NCI-H187 (cell line): ENCODE results near the gene SLC25A41.
"Not testable (repeated sequence)": the region's sequence is repeated elsewhere in the genome, so short reads cannot be mapped to it uniquely, and the experiment has no call there.

Experiments
- DNase-seq, 2 experiments: peaks; one replicate each; lab custom pipeline; 2025; lab: John Stamatoyannopoulos, UW

SLC25A41 gene

DNA sequence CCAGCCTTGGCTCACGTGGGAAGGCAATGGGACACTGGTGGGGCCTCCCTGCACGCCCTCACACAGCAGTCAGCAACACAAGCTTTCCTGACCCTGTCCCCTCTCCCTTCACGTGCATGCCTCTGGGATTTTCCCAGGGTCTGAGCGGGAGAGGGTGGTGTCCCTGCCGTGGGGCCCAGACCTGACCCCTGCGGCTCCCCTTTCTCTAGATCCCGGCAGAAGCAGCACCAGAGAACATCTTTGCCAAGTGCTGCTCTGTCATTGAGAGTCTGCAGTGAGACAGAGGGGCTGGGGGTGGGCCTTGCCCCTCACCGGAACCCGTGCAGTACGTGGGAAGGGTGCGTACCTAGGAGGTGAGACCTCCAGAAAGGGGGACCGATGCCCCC is 21.5 kb downstream of the SLC25A41 start:
- no peak for DNase-seq

DNA sequence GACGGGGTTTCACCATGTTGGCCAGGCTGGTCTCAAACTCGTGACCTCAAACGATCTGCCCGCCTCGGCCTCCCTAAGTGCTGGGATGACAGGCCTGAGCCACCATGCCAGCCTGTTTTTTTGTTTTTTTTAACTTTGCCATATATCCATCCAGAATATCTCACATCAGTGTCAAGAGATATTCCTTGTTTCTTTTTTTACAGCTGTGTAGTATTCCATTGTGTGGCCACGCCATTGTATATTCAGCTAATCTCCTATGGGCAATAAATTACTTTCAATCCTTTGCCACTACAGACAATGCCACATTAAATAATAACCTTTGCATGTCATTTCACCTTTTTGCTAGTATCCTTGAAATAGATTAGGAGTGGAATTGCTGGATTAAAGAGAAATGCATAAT is 24.2 kb downstream of the SLC25A41 start:
- DNase-seq: no peak

DNA sequence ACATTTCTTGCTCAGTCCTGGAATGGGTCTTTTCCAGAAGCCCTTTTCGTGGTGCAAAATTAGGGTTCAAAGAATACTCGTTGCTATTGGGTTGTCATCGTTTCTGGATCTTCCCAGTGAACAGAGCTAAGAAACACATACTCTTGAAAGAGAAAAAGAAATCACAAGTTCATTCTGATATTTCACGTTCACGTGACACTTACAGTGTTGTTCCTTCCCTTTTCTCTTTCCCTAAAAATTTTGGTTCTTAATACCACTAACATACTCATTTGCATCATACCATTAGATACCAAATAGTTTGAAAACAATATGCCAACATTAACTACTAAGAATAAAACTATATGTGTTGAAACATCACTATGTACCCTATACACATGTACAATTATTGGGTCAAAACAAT is 27.2 kb downstream of the SLC25A41 start:
- DNase-seq: no peak

DNA sequence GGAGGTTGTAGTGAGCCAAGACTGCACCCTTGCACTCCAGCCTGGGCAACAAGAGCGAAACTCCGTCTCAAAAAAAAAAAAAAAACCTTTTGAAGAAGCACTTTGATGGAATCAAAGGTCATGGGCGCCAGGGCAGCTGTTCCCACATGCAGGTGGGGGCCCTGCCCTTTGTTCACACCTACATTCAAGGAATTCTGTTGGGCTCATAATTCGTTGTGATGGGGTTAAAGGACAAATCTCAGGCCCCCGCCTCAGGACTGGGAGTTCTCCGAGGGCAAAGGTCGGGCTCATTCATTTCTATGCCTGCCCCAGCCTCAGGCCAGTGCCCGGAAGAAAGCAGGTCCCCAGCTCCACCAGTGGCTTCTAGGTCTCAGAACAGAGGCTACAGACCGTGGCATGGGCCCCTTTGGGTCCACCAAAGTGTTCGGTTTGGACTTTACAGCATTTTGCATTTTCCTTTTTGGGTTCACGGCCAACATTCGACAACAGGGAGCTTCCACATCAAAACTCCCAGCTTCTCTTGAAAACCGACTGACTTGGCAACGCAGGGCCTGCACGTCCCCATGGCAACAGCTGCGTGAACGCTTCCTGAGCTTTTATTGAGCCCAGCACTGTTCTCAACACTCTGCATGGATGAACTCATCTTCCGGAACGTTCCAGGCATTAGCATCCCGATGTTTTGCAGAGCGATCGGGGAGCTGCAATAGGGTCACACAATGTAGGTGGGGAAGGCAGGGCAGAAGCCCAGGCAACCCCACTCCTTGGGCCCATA is 30.5 kb downstream of the SLC25A41 start:
- DNase-seq: no peak

DNA sequence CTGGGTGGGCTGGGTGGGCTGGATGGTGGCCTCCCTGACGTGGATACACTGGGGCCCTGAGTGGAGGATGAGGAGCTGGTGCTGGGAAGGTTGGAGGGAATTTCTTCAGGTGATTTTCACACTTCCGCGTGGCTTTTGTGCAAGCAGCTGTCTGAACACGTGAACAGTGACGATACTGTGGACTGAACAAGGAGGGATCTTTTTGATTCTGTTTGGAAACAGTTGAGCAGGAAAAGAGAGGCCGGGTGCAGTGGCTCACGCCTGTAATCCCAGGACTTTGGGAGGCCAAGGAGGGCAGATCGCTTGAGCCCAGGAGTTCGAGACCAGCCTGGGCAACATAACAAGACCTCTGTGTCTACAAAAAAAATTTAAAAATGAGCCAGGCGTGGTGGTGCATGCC is 31.5 kb downstream of the SLC25A41 start:
- no peak for DNase-seq

DNA sequence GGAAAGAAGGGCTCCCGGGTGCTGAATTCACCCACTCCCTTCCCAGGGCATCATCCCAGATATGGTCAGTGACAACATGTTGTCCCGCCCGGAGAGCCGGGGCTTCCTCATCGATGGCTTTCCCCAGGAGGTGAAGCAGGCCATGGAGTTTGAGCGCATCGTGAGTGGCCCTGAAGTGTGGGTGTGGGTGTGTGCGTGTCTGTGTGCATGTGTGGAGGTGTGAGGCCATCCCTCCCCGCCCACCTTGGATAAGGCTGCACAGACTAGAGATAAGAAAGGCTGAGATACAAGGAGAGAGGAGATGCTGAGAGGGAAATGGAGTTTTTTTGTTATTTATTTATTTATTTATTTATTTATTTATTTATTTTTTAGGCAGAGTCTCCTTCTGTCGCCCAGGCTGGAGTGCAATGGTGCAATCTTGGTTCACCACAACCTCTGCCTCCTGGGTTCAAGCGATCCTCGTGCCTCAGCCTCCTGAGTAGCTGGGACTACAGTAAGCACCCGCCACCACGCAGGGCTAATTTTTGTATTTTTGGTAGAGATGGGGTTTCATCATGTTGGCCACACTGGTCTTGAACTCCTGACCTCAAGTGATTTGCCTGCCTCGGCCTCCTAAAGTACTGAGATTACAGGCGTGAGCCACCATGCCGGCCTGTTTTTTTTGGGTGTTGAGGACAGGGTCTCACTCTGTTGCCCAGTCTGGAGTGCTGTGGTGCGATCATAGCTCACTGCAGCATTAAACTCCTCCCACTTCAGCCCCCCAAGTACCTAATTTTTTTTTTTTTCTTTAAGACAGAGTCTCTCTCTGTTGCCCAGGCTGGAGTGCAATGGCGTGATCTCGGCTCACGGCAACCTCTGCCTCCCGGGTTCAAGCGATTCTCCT is 33.3 kb downstream of the SLC25A41 start:
- DNase-seq: not testable (repeated sequence)

DNA sequence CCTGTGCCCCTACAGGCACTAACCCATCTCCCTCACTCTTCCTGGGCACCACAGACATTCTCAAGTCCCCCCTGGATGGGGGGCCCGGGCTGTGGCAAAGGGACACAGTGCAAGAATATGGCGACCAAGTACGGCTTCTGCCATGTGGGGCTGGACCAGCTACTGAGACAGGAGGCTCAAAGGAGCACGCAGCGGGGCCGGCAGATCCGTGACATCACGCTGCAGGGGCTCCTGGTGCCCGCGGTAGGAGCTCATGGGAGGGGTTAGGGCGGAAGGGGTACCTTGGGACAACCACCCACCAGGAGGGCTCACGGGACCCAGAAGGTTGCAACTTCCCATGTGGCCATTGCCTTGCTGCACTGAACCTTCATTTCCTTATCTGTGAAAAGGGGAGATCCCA is 37.3 kb downstream of the SLC25A41 start:
- DNase-seq: no peak

DNA sequence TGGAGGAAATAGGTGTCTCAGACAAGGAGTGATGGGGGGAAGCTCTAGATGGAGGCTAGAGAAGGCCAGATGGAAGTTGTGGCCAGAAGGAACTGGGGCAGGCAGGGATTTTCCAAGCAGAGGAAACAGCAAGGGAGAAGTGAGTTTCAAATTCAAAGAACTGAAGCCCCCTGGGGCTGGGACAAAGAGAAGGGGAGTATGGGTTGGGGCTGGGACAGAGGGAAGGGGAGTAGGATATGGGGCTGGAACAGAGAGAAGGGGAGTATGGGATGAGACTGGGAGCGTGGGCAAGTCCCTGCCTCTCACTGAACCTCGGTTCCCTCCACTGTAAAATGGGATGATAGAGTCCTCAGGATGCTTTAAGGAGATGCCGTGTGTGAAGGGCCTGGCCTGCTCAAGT is 38.7 kb downstream of the SLC25A41 start:
- DNase-seq: no peak

DNA sequence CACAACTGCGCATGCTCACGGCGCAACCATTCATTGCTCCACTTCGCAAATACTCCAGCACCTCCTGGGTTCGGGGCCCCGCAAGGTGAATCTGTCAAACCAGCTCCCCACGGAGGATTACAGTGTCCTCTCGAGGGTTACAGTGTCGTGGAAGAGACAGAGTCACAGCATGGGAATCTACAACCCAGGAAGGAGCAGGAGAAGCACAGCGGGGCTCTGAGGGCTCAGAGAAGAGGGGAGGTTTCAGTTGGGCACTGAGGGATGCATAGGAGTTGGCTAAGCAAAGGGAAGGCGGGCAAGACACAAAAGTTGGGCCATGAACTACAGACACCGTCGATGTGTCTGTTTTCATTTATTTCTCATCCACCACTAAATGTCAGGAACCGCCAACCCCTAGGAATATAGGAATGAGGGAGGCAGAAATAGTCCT is 39.6 kb downstream of the SLC25A41 start:
- DNase-seq: peak in 1 of 2 experiments; percentile 26

DNA sequence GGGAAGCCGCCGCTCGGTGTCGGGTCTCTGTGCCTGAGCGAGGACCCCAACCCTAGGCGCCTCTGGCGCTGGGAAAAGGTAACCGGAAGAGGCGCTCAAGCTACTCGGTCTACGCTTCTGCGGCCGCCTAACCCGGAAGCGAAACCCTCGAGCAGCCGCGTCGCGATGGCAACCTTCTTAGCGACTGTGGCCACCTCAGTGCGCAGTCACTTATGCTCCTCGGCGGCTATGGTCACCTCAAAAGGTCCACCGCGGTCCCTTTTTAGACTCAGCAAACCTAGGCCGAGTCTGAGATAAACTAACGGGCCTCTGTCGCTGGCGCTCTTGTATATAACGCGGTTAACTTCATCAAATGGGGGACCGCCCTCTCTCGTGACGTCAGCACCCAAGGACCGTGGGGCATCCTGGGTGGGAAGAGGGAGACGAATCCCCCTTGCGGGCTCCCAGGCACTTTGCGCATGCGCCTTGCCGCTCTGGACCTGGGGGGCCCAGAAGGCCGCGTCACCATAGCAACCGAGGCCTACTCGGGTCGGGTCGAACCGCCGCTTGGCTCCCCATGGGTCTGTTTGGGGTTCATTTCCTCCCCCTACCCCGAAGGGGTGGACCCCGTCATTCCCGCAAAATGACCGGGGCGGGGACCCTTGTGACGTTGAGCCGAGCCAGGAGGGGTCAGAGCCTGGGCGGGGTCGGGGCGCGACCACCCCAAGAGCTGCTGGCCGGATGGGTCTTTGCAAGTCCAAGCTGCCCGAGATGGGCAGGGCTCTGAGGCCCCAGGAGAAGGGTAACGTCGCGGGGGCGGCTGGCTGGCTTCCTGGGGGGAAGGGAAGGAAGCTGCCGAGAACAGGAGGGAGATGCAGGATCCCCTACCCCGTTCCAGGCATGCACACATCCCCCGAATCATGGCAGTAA is 40.2 kb downstream of the SLC25A41 start, which contains the start of gene GTF2F1:
GTF2F1 (minus strand) TSS at position 91 of the 909 bp plus-strand sequence. CDS start 169 bp downstream, outside the sequence.
- peak; percentile 58 to 77 for DNase-seq

DNA sequence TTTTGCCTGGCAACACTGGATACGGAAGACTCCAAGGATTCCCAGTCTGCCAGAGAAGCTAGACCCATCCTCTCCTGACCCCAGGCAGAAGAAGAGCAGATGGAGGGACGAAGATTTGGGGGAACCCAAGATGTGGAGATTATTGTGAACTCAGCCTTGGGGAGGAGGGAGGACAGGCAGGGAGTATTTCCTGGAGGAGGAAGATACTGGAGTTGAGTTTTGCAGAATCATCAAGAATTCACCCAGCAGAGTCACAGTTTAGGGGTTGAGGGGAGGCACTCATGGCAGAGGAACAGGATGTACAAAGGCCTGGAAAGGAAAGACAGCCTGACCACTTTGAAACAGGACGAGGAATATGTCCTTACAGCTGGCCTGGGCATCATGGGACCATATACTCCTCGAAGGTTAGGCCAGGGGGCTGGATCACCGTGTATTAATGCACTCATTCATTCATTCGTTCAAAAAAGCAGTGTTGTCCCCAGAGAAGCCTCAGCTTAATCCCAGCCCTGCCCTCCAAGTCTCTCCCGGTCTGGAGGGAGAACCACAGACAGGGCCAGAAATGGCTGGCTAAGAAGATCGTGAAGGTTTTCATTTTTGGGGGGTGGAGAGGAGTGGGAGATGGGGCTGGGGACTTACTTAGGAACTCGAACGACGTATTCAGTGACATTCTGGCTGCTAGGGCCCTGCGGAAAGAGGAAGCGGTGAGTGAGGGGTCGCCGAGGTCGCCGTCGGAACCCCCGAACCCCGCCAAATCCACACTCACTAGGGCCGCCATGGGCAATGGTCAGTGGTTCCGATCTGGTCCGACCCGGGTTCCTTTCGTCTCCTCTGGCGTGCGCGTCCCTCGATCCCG is 41.1 kb downstream of the SLC25A41 start:
- DNase-seq: no peak

DNA sequence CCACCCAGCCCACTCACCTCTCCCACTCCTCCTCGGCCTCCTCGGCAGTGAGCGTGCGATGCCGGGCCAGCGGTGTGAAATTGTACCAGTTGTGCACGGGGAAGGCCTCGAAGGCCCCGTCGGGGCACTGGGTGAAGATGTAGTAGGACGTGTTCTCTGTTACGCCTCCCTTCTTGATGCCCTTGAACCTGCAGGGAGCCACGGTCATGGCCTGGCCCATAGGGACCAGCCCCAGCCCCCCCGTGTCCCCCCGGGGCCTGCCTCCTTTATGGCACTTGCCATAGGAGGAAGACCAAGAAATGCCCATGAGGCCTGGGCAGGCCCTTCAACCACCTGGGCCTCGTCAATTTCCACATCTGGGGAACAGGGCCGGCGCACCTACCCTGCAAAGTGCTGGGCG is 46.2 kb downstream of the SLC25A41 start:
- no peak for DNase-seq

DNA sequence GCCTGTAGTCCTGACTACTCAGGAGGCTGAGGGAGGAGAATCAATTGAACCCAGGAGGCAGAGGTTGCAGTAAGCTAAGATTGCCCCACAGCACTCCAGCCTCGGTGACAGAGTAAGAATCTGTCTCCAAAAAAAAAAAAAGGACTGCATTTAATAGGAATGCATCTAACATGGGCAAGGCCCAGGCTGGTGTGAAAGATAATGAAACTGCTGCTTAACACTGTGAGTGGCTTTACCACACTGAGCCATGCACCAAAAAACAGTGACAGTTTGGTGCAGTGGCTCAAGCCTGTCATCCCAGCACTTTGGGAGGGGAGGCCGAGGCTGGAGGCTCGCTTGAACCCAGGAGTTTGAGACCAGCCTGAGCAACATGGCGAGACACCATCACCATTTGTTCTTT is 49.2 kb downstream of the SLC25A41 start:
- DNase-seq: no peak

DNA sequence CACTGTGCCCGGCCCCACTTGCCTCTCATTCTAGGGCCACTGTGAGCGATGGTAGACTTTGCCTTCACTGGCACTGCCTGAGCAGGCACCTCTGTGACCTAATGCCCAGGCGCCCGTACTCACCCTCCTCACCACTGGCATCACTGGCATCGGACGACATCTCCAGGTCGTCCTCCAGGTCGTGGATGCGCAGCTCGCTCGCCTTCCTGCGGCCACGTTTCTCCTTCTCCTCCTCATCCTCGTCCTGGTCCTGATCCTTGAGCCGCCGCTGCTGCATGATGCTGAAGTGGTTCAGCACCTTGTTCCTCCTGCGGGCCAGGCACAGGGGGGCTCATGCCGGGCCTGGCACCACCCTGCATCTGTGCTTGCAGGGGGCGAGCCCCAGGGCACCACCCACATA is 50.4 kb downstream of the SLC25A41 start:
- no peak for DNase-seq

DNA sequence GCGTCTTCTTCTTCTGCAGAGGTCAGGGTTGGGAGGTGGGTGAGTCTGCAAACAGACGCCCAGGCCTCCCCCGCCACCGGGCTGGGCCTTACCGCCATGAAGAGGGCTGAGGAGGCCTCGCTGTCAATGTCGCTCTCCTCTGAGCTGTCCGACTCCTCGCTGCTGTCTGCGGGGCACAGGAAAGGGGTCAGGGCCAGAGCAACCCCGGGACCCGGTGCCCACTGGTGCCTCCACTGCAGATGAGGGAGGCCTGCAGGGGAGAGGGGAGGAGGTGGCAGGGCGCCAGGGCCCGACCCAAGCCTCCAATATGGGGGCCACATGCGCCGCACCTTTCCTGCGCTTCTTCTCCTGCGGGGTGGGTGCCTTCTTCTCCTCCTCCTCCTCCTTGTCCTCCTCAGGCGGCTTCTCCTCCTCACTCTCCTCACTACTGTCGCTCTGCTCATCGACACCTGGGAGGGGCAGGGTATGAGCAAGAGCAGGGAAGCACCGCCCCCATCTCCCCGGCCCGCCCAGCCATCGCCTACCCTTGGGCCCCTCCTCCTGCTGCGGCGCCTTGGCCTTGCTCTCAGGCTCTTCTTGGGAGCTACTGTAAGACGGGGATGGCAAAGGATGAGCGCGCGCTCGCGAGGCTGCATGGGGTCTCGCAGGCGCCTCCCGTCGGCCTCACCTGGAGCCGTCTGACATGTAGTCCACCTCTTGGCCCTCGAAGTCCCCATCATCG is 52.4 kb downstream of the SLC25A41 start:
- DNase-seq: no peak

DNA sequence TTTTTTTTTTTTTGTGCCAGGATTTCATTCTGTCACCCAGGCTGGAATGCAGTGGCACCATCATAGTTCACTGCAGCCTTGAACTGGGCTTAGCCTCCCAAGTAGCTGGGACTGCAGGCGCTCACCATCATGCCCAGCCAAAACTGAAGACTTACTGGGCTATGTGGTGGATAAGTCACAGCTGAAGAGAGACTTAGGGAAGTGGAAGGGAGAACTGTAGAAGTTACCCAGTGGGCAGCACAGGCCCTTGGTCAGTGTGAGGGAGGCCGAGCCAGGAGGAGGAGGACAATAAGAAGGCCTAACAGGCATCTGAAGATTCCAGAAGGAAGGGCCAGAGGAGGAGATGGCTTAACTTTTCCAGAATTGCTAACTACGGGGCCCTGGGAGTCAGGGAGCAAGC is 53.8 kb downstream of the SLC25A41 start:
- DNase-seq: no peak

DNA sequence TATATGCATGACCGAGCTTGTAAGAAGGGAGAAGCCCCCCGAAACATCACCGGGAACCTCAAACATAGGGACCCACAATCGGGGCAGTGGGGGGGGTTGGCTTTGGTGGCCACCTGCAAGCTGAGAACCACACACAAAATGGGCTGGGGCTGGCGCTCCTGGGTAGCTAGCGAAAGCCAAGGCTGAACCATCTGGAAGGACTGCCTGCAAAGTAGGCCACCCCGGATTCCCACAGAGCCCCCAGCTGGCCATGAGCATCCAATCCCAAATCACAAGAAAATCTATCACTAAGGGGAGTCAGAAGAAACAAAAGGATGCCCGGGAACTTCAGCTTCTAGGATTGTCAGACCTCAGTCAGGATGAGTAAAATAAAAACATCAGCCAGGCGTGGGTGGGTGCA is 55.1 kb downstream of the SLC25A41 start:
- no peak for DNase-seq

DNA sequence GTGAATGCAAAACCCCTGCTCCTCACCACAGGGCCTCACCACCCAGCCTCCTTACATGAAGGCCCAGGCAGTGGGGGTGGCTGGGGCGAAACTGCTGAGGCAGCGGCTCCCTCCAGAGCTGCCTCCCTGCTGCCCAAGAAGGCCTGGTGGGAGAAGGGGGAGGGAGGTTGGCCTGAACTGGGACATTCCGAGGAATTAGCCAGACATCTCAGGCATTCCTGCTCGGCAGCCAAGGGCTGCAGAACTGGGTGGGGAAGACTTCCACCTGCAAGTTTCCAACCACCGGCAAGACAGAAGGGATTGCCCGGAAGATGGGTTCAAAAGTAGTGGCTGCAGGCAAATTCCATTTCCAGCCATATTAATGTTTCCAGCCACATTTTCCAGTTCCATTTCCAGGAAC is 55.5 kb downstream of the SLC25A41 start:
- no peak for DNase-seq

DNA sequence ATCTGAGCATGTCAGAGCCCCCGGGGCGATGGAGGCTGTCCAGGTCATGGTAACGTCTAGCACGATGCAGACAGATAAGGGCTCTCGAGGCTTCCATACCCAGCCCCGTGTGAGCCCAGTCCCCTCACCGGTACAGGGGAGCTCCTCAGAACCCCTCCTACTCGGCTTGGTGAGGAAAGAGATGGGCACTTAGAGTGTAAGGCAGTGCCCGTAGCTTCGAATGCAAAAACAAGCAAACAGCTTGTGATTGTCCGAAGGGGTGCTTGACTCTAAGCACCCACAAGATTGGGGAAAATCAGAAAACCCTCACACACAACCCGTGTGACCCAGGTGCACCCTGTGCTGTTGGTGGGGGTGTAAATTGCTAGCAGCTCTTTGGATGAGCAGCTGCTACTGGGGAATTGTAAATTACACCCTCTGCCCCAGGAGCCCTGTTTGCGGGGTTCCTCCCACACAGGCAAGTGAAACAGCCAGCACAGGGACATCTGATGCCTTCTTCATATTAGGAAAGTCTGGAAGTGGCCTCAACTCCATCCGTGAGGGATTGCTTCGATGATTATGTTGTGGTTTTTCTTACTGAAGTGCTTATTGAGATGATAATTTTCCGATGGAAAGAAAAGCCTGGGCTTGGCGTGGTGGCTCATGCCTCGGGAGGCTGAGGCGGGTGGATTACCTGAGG is 56.9 kb downstream of the SLC25A41 start:
- DNase-seq: no peak
